ENCODE results near the gene OLA1.

GRCh38 chr2:174158003-174158402 is 90.3 kb downstream of the OLA1 start:
- TF ChIP-seq EZH2 (IDR thresholded peaks at IDR 0.05), result no peak
- no peak for TF ChIP-seq POLR2AphosphoS5 (IDR thresholded peaks at IDR 0.05; ENCODE audit: borderline replicate concordance, low read depth, low read length)
- no peak for TF ChIP-seq FOXP2 (optimal IDR thresholded peaks at IDR 0.05; ENCODE audit: control extremely low read depth, extremely low read length, insufficient read depth)

Data from SK-N-MC (cell line).